ENCODE data around the gene SASH1.

SASH1 gene

GRCh38 chr6:148503703-148504102 is 161.1 kb downstream of the SASH1 start:
- DNase-seq = no peak

GRCh38 chr6:148507774-148508173 is 165.1 kb downstream of the SASH1 start:
- DNase-seq = no peak

- DNase-seq = no peak
Observed at GRCh38 chr6:148508401-148509041, 165.9 kb downstream of the SASH1 start.

GRCh38 chr6:148509119-148509799 is 166.6 kb downstream of the SASH1 start:
- DNase-seq = no peak

GRCh38 chr6:148509800-148510581 is 167.4 kb downstream of the SASH1 start:
- no peak for DNase-seq

DNA sequence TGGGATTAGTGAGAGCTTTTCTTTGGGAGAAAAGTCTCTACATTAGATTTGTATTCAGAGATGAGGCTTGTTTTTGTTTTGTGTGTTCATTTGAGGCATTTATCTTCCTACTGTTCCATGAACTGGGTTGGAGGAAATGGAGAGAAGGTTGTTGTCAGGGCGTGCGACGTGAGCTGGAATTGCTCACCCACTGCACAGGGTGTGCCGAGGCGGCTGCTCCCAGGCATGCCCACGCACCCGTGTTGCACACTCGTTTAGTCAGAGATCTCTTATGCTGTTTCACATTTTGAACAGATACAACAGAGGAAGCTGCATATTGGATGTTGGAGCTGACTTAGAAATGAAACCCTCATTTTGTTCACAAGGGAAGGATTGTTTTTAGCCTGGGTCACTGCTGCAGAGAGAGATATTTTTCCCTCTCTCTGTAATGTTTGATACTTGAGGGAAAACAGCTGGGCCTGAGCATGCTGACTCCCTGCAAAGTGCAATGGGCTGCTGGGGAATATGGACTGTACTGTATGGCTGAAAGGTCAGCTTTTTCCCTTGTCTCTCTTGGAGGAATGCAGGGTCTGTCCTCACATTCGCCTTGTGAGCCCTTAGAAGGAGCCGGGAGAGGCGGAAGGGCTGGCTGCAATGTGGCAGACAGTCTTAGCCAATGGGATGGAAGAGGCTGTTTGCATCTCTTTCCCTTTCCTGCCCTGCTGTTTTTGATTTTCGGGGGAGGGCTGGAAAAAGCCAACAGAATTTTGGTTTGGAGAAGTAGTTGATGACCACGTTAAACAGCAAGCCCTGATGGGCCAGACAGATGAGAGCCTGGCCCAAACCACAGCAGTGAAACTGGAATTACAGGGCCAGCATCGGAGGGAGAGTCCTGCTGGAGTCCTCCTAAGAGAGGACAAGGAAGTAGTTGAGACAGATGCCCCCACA is 170.8 kb downstream of the SASH1 start:
- no peak for DNase-seq

GRCh38 chr6:148514091-148514845 is 171.6 kb downstream of the SASH1 start:
- DNase-seq = no peak

DNA sequence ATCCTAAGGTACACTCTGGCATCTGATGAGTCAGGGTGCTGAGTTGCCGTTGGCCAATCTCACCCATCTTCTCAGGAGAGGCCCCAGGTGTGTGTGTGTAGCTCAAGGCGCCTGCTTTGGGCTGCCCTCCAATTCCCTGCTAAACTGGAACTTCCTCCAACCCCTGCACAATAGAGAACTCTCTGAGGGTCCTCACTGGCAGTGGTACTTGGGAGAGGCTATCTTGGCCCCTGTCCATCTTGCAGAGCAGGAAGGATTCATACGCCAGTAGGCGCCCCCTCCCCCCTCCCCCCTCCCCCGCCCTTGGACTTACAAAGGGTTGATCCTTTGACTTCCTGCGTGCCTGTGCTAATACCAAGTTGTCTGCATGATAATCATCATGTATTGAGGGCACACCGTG is 173.6 kb downstream of the SASH1 start:
- DNase-seq = no peak

- DNase-seq = no peak
Observed at GRCh38 chr6:148516617-148517016, 174.0 kb downstream of the SASH1 start.

DNA sequence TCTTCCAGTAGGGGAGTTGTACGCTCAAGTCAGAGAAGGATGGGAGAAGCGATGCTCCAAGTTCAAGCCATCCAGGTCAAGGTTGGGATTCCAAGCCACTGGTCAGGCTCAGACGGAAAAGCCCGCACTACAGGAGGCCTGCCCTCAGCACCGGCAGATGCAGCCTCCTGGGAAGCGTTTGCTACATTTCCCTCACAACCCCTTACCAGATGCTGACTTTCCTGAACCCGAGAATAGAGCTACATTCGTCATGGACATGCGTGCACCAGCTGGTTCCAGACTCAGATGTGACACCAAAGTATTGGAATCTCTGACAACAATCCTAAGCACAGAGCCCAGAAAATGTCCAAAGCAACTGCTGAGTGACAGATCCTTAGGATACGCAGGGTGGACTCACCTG is 174.8 kb downstream of the SASH1 start:
- no peak for DNase-seq

GRCh38 chr6:148518511-148519156 is 176.0 kb downstream of the SASH1 start:
- no peak for DNase-seq

DNA sequence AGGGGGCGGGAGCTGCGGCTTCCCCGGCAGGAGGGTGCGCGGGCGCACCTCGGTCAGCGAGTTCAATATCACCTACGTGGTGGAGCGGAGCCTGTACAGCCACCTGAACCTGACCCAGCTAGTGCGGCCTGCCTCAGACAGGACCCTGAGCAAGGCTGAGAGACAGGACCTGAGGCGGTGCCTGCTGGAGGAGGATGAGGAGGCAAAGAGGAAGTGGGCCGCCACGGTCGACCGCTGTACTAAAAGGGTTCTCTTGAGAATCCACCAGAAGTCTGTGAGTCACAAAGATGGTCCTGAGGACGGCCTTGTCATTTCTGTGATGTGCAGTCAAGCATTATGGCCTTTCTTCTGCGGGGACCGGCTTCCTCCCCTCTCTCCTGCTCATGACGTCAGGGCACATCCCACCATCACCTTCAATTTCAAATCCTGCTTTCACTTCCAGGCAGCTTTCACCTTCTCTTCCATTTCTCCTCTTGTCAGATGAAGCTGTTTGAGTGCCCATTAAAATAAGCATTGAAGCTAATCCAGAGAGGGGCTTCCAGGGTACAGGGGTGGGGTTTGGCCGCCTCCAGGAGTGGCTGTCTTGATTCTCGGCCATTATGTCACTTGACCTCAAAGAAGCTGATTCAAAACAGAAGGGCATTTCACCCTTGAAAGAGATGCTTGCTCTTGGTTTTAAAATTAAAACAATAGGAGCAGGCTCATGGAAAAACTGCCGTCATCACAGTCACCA is 177.6 kb downstream of the SASH1 start:
- DNase-seq = no peak

DNA sequence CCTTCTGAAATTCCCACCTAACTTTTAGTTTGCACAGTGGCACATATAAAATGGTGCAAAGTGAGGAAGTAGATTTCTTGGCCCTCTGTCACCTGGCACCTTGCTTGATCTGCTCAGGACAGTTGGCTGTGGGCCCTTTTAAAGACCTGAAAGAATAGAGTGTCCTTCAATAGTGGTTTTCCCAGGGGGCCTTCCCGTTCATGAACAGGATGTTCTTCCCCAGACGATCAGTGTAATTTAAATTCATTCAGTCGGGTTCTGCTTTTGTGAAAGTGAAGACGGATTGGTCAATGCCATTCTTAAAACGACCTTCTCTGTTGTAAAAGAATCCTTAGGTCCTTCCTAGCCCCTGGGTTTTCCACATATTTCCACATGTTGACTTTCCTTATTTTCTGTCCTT is 178.5 kb downstream of the SASH1 start:
- DNase-seq = no peak

- DNase-seq = no peak
Observed at GRCh38 chr6:148521586-148521985, 178.9 kb downstream of the SASH1 start.

DNA sequence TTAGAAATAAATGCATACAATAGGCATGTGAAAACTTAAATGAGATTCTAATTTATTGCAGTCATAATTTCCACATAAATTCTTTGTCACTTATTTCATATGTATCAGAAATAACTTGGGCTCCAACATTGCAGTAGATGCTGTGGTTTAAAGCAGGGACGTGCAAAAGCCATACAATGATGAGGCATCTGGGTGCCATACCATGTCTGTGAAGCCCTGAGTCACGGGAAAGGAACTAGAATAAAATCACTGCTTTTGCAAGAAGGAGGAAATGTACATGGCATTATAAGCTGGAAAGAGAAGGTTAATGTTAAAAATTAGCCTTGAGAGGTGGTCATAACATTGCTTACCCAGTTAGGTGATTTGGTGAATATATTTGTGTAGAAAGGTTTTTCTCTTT is 180.4 kb downstream of the SASH1 start:
- DNase-seq = no peak

- no peak for DNase-seq
Observed at GRCh38 chr6:148523551-148523950, 180.9 kb downstream of the SASH1 start.

DNA sequence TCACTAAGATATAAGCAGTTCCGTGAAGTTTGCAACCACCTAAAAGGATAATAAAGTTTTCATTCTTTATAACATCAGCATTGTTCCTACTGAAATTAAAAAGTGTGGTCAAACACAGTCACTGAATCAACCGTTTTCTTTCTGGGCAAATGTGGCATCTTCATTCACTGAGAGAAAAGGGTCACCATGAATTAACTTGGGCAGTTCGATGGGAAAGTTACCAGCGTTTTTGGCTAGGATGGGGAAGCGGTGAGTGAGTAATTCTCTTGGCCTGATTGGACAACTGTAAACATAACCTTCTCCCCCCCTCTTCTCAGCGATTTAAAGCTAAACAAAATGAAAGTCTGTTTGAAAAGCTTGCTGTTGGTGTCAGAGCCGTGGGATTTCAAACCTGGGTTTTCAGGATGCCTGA is 181.8 kb downstream of the SASH1 start:
- no peak for DNase-seq

GRCh38 chr6:148524976-148525375 is 182.3 kb downstream of the SASH1 start:
- no peak for DNase-seq

- no peak for DNase-seq
Observed at GRCh38 chr6:148525453-148525852, 182.8 kb downstream of the SASH1 start.

DNA sequence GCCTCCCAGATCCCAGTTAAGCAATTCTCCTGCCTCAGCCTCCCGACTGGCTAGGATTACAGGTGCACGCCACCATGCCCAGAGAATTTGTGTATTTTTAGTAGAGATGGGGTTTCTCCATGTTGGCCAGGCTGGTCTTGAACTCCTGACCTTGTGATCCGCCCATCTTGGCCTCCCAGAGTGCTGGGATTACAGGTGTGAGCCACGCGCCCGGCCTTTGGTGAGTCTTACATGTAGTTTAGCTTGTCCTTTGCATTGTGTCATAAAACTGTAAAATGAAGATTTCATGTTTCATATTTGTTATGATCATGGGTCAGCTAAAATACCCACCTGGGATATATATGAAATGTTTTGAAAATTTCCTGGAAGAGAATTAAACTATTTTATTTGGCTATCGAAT is 183.5 kb downstream of the SASH1 start:
- DNase-seq = no peak

DNA sequence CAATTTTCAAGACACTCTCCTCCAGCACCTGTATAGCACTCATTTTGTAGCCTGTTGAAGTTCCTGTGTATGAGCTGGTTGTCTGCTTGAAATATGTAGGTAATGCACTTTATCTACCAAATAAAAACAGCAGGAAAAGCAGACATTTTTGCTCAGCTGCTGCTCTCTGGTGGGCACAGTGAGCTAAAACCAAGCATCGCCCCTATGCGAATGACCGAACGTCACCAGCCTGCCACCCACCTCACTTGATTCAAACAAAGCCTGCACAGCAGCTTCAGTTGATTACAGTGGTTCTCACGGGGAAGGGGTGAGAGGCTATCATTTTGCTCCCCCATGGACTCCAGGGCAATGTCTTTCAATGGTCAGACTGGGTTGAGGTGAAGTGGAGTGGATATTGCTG is 185.7 kb downstream of the SASH1 start:
- no peak for DNase-seq

Measured in activated effector memory CD4-positive, alpha-beta T cell treated with Interleukin-2 at 50 U/mL for 16 hours (primary cell).